Aorta (tissue), 5 donors: Measurements from ENCODE around the gene PRELP. TPM values are rescaled to one million over a fixed set of nuclear protein-coding genes. Genes with fewer than 3 reads are reported as not detected.
A peak's percentile ranks its signal among the peaks of the same experiment; 100 is the strongest.

ENCODE experiments used
- ATAC-seq: fragments of 200-7000 bp; cut with Tn5 transposase; one replicate; pipeline ENCODE4 v1.9.1; 2022; ENCODE audit warnings: moderate library complexity; ENCODE audit not compliant: low FRiP score
- DNase-seq, 2 donors: peaks; one replicate each; pipeline ENCODE4 v3.0.0-alpha.2; 2020
- H3K27ac ChIP-seq, 2 donors: one replicate each; pipeline ENCODE4 v1.5.1; 2013; ENCODE audit warnings: low read length in 2 of 2, mild to moderate bottlenecking in 2 of 2, moderate library complexity in 2 of 2, control low read depth in 1 of 2, inconsistent platforms in 1 of 2, low read depth in 1 of 2
- H3K27me3 ChIP-seq, 2 donors: one replicate each; pipeline ENCODE4 v1.6.1; 2013; ENCODE audit warnings: control low read depth in 1 of 2, low read length in 1 of 2, mild to moderate bottlenecking in 1 of 2, moderate library complexity in 1 of 2; ENCODE audit not compliant: insufficient read depth in 2 of 2, control insufficient read depth in 1 of 2
- H3K36me3 ChIP-seq, 2 donors: one replicate each; pipeline ENCODE4 v1.6.1; 2013; ENCODE audit warnings: control low read depth in 1 of 2, low read length in 1 of 2, mild to moderate bottlenecking in 1 of 2; ENCODE audit not compliant: insufficient read depth in 2 of 2, control insufficient read depth in 1 of 2
- H3K4me1 ChIP-seq, 2 donors: one replicate each; pipeline ENCODE4 v1.6.1; 2013; ENCODE audit warnings: low read length in 2 of 2, control low read depth in 1 of 2, mild to moderate bottlenecking in 1 of 2, moderate library complexity in 1 of 2; ENCODE audit not compliant: insufficient read depth in 2 of 2, control insufficient read depth in 1 of 2
- H3K4me3 ChIP-seq, 2 donors: one replicate each; pipeline ENCODE4 v1.5.1; 2013; ENCODE audit warnings: low read length in 2 of 2, control low read depth in 1 of 2, mild to moderate bottlenecking in 1 of 2
- H3K9me3 ChIP-seq: one replicate; pipeline ENCODE4 v1.6.1; 2013; ENCODE audit warnings: mild to moderate bottlenecking, low read length; ENCODE audit not compliant: control insufficient read depth
- WGBS, 2 donors: extraction: QIAGEN DNeasy Blood & Tissue Kit; methylation state at CpG; one replicate each; pipeline ENCODE4 v1.1.7; 2013; 5-methylcytosine and 5-hydroxymethylcytosine counted together
- intact Hi-C, 2 donors: fragments of 100-400 bp; cut with DNase I; formaldehyde crosslinking; loops; one replicate each; pipeline versions ENCODE4 v1.14.2 to v1.15.0; 2022
- polyA plus RNA-seq, 2 donors: library from polyadenylated mRNA; stranded (reverse); fragments of 200-250 nt; gene quantifications; one replicate each; pipeline ENCODE4 v1.2.3, GENCODE V29; 2013
- total RNA-seq, 2 donors: library from RNA; stranded (reverse); fragmentation: NEBNext Ultra II Directional; extraction: Animal tissue kit (Norgen Biotek cat#: 25700); gene quantifications; one replicate each; pipeline ENCODE4 v1.2.1, GENCODE V29; 2021
- donor health status: healthy with polysubstance abuse.
- donor health status: Bipolar disorder and iron deficiency.
- donor health status: DM: no; HTN: no; CAD: no.
- donor health status: DM: no; HTN: no; CAD: no.
- donor health status: DM: yes; HTN: yes; CAD: no.

Gene PRELP
- total and polyA plus RNA-seq, 4 donors, result 152 to 217 (median 176) TPM

DNA sequence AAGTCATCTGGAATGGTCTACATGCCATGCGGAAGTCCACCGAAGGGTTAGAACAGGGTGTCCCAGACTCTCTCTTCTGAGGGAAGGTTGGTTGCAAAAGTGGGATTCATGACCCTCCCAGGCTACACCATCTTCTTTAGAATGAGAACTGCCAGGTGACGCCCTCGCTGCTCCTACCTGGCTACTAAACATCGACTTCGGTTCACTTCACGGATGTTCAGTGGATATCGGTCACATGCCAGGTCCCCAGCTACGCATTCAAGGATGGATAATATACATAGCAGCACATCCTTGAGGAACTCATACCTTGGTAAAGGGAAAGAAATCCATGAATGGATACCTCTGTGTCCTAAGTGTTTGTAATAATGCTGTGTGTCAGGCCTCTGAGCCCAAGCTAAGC is 15.0 kb downstream of the PRELP start:
- H3K36me3 ChIP-seq, result peaks cover 0 to 4% of the 10 kb centered on the region in 2 donors
- no peaks in the 10 kb centered on the region for H3K9me3 ChIP-seq
- H3K27me3 ChIP-seq, result no peaks in the 10 kb centered on the region
- intact Hi-C loops, result no loop called here
- ATAC-seq (no peak), DNase-seq (no peak)
- no peaks in the 10 kb centered on the region for H3K4me1 ChIP-seq
- no peak overlapping the region for H3K27ac ChIP-seq
- 92 to 95% methylated on average over 9 of the region's 9 CpGs for WGBS, 2 donors
- no peak overlapping the region for H3K4me3 ChIP-seq

DNA sequence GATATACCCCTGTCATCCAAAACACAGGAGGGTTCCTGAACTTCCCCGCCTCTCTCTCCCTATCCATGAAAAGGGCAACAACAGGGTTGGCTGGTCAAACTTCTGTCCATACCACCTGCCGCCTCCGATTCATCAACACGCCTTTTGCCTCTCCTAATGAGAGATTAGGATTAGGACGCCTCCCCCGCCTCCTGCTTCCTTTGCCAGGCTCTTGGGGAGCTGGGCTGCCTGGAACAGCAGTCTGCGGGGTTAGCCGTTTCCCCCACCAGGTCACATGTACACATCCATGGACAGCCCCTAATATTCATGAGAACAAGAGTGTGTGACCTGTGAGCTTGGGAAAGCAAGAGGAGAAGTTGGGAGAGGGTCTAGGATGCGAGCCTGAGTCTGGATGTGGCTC is 16.1 kb downstream of the PRELP start:
- H3K27ac ChIP-seq, result no peak overlapping the region
- ATAC-seq (no peak), DNase-seq (no peak)
- intact Hi-C loops, result no loop called here
- no peaks in the 10 kb centered on the region for H3K4me1 ChIP-seq
- 35 to 36% methylated on average over 9 of the region's 9 CpGs for WGBS, 2 donors
- H3K4me3 ChIP-seq, result no peak overlapping the region
- H3K9me3 ChIP-seq, result no peaks in the 10 kb centered on the region
- H3K27me3 ChIP-seq, result no peaks in the 10 kb centered on the region
- peaks cover 0 to 2% of the 10 kb centered on the region in 2 donors for H3K36me3 ChIP-seq

DNA sequence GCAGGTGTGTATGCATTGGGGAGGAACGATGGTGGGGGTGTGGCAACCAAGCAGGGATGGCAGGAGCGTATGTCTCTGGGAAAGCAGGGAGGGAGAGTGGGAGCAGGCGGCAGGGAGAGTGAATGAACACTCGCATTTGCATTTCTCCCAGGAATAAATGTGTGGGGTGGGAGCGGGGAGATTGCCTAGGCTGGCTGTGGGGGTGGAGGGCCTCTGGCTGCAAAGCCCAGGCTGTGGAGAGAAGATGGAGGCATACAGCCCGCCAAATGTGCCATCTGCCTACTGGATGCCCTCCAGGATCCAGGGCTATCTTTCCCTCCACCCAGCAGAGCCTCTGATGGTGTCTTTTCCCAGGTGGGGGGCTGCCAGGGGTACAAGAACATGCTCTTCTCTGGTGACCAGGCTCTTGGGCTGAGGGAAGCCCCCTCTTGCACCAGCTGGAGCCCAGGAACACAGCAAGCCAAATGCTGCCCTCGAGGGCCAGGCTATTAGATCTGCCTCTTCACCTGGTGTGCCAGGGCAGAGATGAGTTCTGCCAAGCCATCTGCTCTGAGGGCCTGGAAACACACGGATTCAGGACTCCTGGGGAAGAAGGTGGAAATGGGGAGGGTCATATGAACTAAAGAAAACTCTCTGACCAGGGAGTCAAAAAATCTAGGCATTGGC is 16.6 kb downstream of the PRELP start:
- 23 to 39% methylated on average over 8 of the region's 8 CpGs for WGBS, 2 donors
- Histone ChIP-seq H3K27me3 (no peaks in the 10 kb centered on the region), H3K27ac (no peak overlapping the region), H3K4me1 (no peaks in the 10 kb centered on the region), H3K36me3 (no peaks in the 10 kb centered on the region), H3K4me3 (no peak overlapping the region), H3K9me3 (no peaks in the 10 kb centered on the region)
- no peak for DNase-seq
- intact Hi-C loops, result no loop called here
- ATAC-seq, result no peak

GRCh38 chr1:203492748-203493130 is 17.1 kb downstream of the PRELP start:
- H3K27ac ChIP-seq, result no peak overlapping the region
- intact Hi-C loops, result no loop called here
- DNase-seq (no peak), ATAC-seq (no peak)
- H3K36me3 ChIP-seq, result no peaks in the 10 kb centered on the region
- H3K27me3 ChIP-seq, result no peaks in the 10 kb centered on the region
- no peaks in the 10 kb centered on the region for H3K4me1 ChIP-seq
- 72 to 73% methylated on average over 6 of the region's 6 CpGs for WGBS, 2 donors
- no peak overlapping the region for H3K4me3 ChIP-seq
- H3K9me3 ChIP-seq, result no peaks in the 10 kb centered on the region

GRCh38 chr1:203493901-203494300 is 18.3 kb downstream of the PRELP start, which contains the start of gene OPTC:
Gene OPTC, plus strand, starts transcription at chr1:203494153. Its CDS starts 1,853 bp downstream, at chr1:203496006.
- ATAC-seq (no peak), DNase-seq (no peak)
- H3K27ac ChIP-seq, result no peak within 1 kb of the TSS
- intact Hi-C loops, result no loop called here
- no peaks in the 10 kb centered on the region for H3K36me3 ChIP-seq
- H3K9me3 ChIP-seq, result no peaks in the 10 kb centered on the region
- no peaks in the 10 kb centered on the region for H3K27me3 ChIP-seq
- H3K4me3 ChIP-seq, result no peak within 1 kb of the TSS
- no peaks in the 10 kb centered on the region for H3K4me1 ChIP-seq
- 89 to 96% methylated on average over 5 of the region's 5 CpGs for WGBS, 2 donors

DNA sequence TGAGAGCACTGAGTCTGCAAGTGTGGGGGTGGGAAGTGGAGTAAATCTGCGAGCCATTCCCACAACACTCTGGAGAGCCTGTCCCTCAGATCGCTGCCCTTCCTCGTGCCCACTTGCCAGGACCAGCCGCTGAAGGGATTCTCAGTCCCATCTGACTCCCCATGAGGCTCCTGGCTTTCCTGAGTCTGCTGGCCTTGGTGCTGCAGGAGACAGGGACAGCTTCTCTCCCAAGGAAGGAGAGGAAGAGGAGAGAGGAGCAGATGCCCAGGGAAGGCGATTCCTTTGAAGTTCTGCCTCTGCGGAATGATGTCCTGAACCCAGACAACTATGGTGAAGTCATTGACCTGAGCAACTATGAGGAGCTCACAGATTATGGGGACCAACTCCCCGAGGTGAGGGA is 20.2 kb downstream of the PRELP start:
- no peak overlapping the region for H3K4me3 ChIP-seq
- no peak overlapping the region for H3K27ac ChIP-seq
- intact Hi-C loops, result no loop called here
- ATAC-seq (no peak), DNase-seq (no peak)
- H3K36me3 ChIP-seq, result no peaks in the 10 kb centered on the region
- H3K27me3 ChIP-seq, result no peaks in the 10 kb centered on the region
- 85 to 88% methylated on average over 7 of the region's 7 CpGs for WGBS, 2 donors
- no peaks in the 10 kb centered on the region for H3K9me3 ChIP-seq
- no peaks in the 10 kb centered on the region for H3K4me1 ChIP-seq

- WGBS, 2 donors, result 59 to 71% methylated on average over 5 of the region's 5 CpGs
These were observed 21.7 kb downstream of the PRELP start for GRCh38 chr1:203497269-203497777.

GRCh38 chr1:203499643-203500278 is 24.2 kb downstream of the PRELP start:
- ATAC-seq (no peak), DNase-seq (peak in 1 of 2 donors; percentile 53)
- no peaks in the 10 kb centered on the region for H3K36me3 ChIP-seq
- intact Hi-C loops, result loop anchor here in 1 of 2 donors (5.0 kb wide), 1 partner anchor 128 kb away; the partner anchor contains the start of gene ATP2B4
- WGBS, 2 donors, result 94 to 95% methylated on average over 6 to 7 of the region's 7 CpGs
- H3K9me3 ChIP-seq, result no peaks in the 10 kb centered on the region
- H3K4me3 ChIP-seq, result no peak overlapping the region
- no peak overlapping the region for H3K27ac ChIP-seq
- no peaks in the 10 kb centered on the region for H3K27me3 ChIP-seq
- H3K4me1 ChIP-seq, result no peaks in the 10 kb centered on the region

More at GRCh38 chr1:203497269-203497777, 21.7 kb downstream of the PRELP start:
- no peak for DNase-seq
- no peaks in the 10 kb centered on the region for H3K9me3 ChIP-seq
- no peaks in the 10 kb centered on the region for H3K4me1 ChIP-seq
- intact Hi-C loops, result no loop called here
- no peaks in the 10 kb centered on the region for H3K36me3 ChIP-seq
- no peak overlapping the region for H3K27ac ChIP-seq
- no peaks in the 10 kb centered on the region for H3K27me3 ChIP-seq
- H3K4me3 ChIP-seq, result no peak overlapping the region
- no peak for ATAC-seq

GRCh38 chr1:203500279-203500678 is 24.7 kb downstream of the PRELP start:
- Histone ChIP-seq H3K9me3 (no peaks in the 10 kb centered on the region), H3K36me3 (no peaks in the 10 kb centered on the region), H3K27ac (no peak overlapping the region), H3K4me1 (no peaks in the 10 kb centered on the region), H3K4me3 (no peak overlapping the region), H3K27me3 (no peaks in the 10 kb centered on the region)
- no peak for ATAC-seq
- peak in 1 of 2 donors; percentile 38 for DNase-seq
- intact Hi-C loops, result loop anchor here in 1 of 2 donors (5.0 kb wide), 1 partner anchor 127 kb away; the partner anchor contains the start of gene ATP2B4
- WGBS, 2 donors, result 97 to 100% methylated on average over 1 of the region's 1 CpG
